Measurements from ENCODE around the gene TMEM184B.
"Not testable (repeated sequence)": the region's sequence is repeated elsewhere in the genome, so short reads cannot be mapped to it uniquely, and the experiment has no call there.

TMEM184B gene

GRCh38 chr22:38181453-38182200 is 91.2 kb downstream of the TMEM184B start, which contains the start of gene PLA2G6:
Gene PLA2G6, minus strand, starts transcription at chr22:38181830. Its CDS starts 12,404 bp downstream, at chr22:38169426.
- peak; percentile 95 to 96 for DNase-seq (ENCODE audit: low read depth in 2 of 2)

- no peak for DNase-seq (ENCODE audit: low read depth in 2 of 2)
These were observed 91.9 kb downstream of the TMEM184B start for GRCh38 chr22:38180841-38181452.

- DNase-seq (ENCODE audit: low read depth in 2 of 2) = not testable (repeated sequence)
These were observed 94.2 kb downstream of the TMEM184B start for GRCh38 chr22:38178605-38178937.

GRCh38 chr22:38177926-38178604 is 94.7 kb downstream of the TMEM184B start:
- DNase-seq (ENCODE audit: low read depth in 2 of 2) = no peak

- DNase-seq (ENCODE audit: low read depth in 2 of 2) = not testable (repeated sequence)
These were observed 95.3 kb downstream of the TMEM184B start for GRCh38 chr22:38177571-38177925.

- no peak for DNase-seq (ENCODE audit: low read depth in 2 of 2)
These were observed 95.8 kb downstream of the TMEM184B start for GRCh38 chr22:38177044-38177443.

GRCh38 chr22:38176170-38176741 is 96.6 kb downstream of the TMEM184B start:
- no peak for DNase-seq (ENCODE audit: low read depth in 2 of 2)

- DNase-seq (ENCODE audit: low read depth in 2 of 2) = no peak
These were observed 97.3 kb downstream of the TMEM184B start for GRCh38 chr22:38175206-38176118.

GRCh38 chr22:38174626-38175025 is 98.2 kb downstream of the TMEM184B start:
- no peak for DNase-seq (ENCODE audit: low read depth in 2 of 2)

GRCh38 chr22:38173641-38173906 is 99.2 kb downstream of the TMEM184B start:
- no peak for DNase-seq (ENCODE audit: low read depth in 2 of 2)

- no peak for DNase-seq (ENCODE audit: low read depth in 2 of 2)
These were observed 99.8 kb downstream of the TMEM184B start for GRCh38 chr22:38172832-38173640.

- no peak for DNase-seq (ENCODE audit: low read depth in 2 of 2)
These were observed 100.6 kb downstream of the TMEM184B start for GRCh38 chr22:38171927-38172831.

- no peak for DNase-seq (ENCODE audit: low read depth in 2 of 2)
These were observed 102.3 kb downstream of the TMEM184B start for GRCh38 chr22:38170469-38170868.
